Ascending aorta (tissue), 2 donors: ENCODE data around the gene ARID3A. TPM values are rescaled to one million over a fixed set of nuclear protein-coding genes. Genes with fewer than 3 reads are reported as not detected.
A peak's percentile ranks its signal among the peaks of the same experiment; 100 is the strongest.

Experiments used
- DNase-seq, 2 donors: peaks; one replicate each; pipeline ENCODE4 v3.0.0-alpha.2; 2019; ENCODE audit warnings: low spot score in 2 of 2
- H3K27ac ChIP-seq, 2 donors: fragments of 200-600 bp; sonication (generic); one replicate each; pipeline ENCODE4 v1.5.1; 2016 to 2017; ENCODE audit warnings: mild to moderate bottlenecking in 1 of 2
- H3K27me3 ChIP-seq: fragments of 200-600 bp; sonication (generic); one replicate; pipeline ENCODE4 v1.5.1; 2017
- H3K36me3 ChIP-seq, 2 donors: fragments of 200-600 bp; sonication (generic); one replicate each; pipeline ENCODE4 v1.5.1; 2016
- H3K4me1 ChIP-seq, 2 donors: fragments of 200-600 bp; sonication (generic); one replicate each; pipeline ENCODE4 v1.5.1; 2016 to 2017; ENCODE audit warnings: mild to moderate bottlenecking in 1 of 2
- H3K4me3 ChIP-seq, 2 donors: fragments of 200-600 bp; sonication (generic); one replicate each; pipeline ENCODE4 v1.5.1; 2016 to 2017; ENCODE audit warnings: mild to moderate bottlenecking in 1 of 2
- H3K9me3 ChIP-seq, 2 donors: fragments of 200-600 bp; sonication (generic); one replicate each; pipeline ENCODE4 v1.5.1; 2016
- CTCF ChIP-seq, 3 experiments: fragments of 200-600 bp in 2 of 3; fragments of 450-650 bp in 1 of 3; sonication (generic) in 2 of 3; IDR thresholded peaks; one replicate each; pipeline ENCODE4 v1.5.1; 2016 to 2019; ENCODE audit warnings: antibody characterized with exemption in 3 of 3, mild to moderate bottlenecking in 1 of 3, moderate library complexity in 1 of 3
- intact Hi-C: fragments of 100-400 bp; cut with DNase I; formaldehyde crosslinking; loops from one replicate; pipeline ENCODE4 v1.15.1; 2023
- total RNA-seq: library from RNA; depleted of rRNA; stranded (reverse); fragments of >200 nt; gene quantifications from one replicate; pipeline ENCODE4 v1.1.0, GENCODE V29; 2016

The ARID3A gene
- total RNA-seq, 1 donor from 2014 or later: 55.3 TPM

GRCh38 chr19:929891-930258, 4.0 kb downstream of the ARID3A start:
- no peak for DNase-seq
- Histone ChIP-seq H3K9me3 (no peaks in the 10 kb centered on the region), H3K36me3 (no peaks in the 10 kb centered on the region), H3K27me3 (no peaks in the 10 kb centered on the region), H3K4me3 (no peak overlapping the region), H3K4me1 (peaks cover 17 to 29% of the 10 kb centered on the region in 2 donors), H3K27ac (no peak overlapping the region)
- no peak for TF ChIP-seq CTCF (IDR thresholded peaks at IDR 0.05)
- intact Hi-C loops: loop anchor here (10.0 kb wide), 2 partner anchors 285 to 315 kb away; partner anchors contain the start of genes ATP5F1D and MIDN

DNA sequence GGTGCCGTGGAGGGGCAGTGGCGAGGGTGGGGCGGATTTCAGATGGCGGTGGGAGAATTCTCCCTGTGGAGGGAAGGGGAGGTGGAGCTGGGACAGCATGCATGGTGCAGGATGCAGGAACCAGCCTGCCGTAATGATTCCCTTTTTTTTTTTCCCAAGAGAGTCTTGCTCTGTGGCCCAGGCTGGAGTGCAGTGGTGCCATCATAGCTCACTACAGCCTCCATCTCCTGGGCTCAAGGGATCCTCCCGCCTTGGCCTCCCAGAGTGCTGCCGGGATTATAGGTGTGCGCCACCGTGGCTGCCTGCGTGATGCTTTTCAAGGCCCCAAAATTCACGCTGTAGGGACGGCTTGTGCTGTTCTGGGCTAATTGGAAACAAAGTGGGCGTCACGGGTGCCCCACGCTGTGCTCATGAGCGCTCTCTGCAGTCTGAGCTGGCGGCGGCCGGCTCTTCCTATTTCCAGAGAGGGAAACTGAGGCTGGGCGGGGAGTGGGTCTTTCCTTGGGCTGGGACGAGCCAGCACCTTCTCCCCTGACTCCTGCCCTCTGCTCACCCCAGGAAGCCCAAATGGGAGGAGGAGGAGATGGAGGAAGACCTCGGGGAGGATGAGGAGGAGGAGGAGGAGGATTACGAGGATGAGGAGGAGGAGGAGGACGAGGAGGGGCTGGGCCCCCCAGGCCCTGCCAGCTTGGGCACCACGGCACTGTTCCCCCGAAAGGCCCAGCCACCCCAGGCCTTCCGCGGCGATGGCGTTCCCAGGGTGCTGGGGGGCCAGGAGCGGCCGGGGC, 6.2 kb downstream of the ARID3A start:
- H3K4me1 ChIP-seq: peaks cover 14 to 32% of the 10 kb centered on the region in 2 donors
- intact Hi-C loops: no loop called here
- no peaks in the 10 kb centered on the region for H3K36me3 ChIP-seq
- peak overlapping the region in 1 of 2 donors; percentile 23 for H3K4me3 ChIP-seq
- no peak for DNase-seq
- TF ChIP-seq CTCF (IDR thresholded peaks at IDR 0.05): no peak
- H3K27ac ChIP-seq: peak overlapping the region in 1 of 2 donors; percentile 90
- H3K27me3 ChIP-seq: no peaks in the 10 kb centered on the region
- no peaks in the 10 kb centered on the region for H3K9me3 ChIP-seq

- peaks cover 14 to 26% of the 10 kb centered on the region in 2 donors for H3K4me1 ChIP-seq
- no peak for TF ChIP-seq CTCF (IDR thresholded peaks at IDR 0.05)
- H3K4me3 ChIP-seq: peak overlapping the region in 1 of 2 donors; percentile 23
Observed at GRCh38 chr19:932648-933552, 7.1 kb downstream of the ARID3A start.

DNA sequence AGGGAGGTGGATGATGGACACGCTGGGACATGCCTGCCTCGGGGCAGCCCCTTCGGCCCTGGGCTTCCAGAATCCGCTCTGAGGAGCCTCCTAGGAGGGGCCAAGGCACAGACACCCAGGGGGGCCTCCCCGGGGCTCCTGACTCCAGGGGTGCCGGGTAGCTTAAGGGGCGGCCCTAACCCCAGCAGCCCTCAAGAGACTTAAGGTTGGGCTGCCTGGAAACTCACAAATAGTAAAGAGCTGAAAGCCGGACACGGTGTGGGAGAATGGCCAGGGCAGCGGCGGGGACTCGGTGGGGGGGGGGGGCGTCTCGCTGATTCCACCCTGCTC, 7.7 kb downstream of the ARID3A start:
- no peak for DNase-seq
- H3K4me3 ChIP-seq: peak overlapping the region in 1 of 2 donors; percentile 23
- peak overlapping the region in 1 of 2 donors; percentile 90 for H3K27ac ChIP-seq
- no peak for TF ChIP-seq CTCF (IDR thresholded peaks at IDR 0.05)
- H3K9me3 ChIP-seq: no peaks in the 10 kb centered on the region
- intact Hi-C loops: no loop called here
- no peaks in the 10 kb centered on the region for H3K27me3 ChIP-seq
- peaks cover 14 to 26% of the 10 kb centered on the region in 2 donors for H3K4me1 ChIP-seq
- H3K36me3 ChIP-seq: no peaks in the 10 kb centered on the region

More at GRCh38 chr19:932648-933552, 7.1 kb downstream of the ARID3A start:
- Histone ChIP-seq H3K36me3 (no peaks in the 10 kb centered on the region), H3K9me3 (no peaks in the 10 kb centered on the region), H3K27me3 (no peaks in the 10 kb centered on the region), H3K27ac (peak overlapping the region in 1 of 2 donors; percentile 90)
- peak in 1 of 2 donors; percentile 75 for DNase-seq
- intact Hi-C loops: no loop called here

DNA sequence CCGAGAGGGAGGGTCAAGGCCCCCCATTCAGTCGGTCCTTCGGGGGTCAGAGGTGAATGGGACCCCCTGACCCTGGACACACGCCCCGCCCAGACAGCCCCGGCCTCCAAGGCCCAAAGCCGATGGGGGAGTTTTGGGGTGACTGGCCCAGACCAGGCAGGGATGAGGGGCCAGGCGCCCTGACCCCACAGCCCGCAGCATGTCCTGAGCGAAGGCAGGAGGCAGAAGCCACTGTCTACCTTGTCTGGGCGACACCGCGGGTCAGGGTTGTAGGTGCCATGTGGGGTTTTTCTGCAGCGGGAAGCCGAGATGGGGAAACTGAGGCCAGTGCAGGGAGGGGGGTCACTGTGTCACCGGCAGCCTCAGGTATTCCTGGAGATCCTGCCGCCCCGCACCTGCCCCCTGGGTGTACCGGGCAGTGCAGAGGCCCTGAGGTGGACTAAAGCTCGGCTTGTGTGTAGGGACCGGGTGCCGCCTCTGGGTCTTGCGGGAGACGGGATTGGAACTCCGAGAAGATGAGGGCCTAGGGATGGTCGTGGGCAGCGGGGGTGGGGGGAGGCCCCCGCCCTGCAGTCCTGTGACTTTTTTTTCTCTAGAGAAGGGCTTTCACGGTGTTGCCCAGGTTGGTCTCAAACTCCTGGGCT, 8.5 kb downstream of the ARID3A start:
- DNase-seq: no peak
- intact Hi-C loops: no loop called here
- no peaks in the 10 kb centered on the region for H3K9me3 ChIP-seq
- no peak for TF ChIP-seq CTCF (IDR thresholded peaks at IDR 0.05)
- peak overlapping the region; percentile 68 to 90 for H3K27ac ChIP-seq
- no peaks in the 10 kb centered on the region for H3K27me3 ChIP-seq
- H3K4me3 ChIP-seq: peak overlapping the region in 1 of 2 donors; percentile 3
- peaks cover 14 to 26% of the 10 kb centered on the region in 2 donors for H3K4me1 ChIP-seq
- H3K36me3 ChIP-seq: no peaks in the 10 kb centered on the region
